Large intestine (tissue), 3 donors: Measurements from ENCODE around the gene TNRC6B. TPM values are rescaled to one million over a fixed set of nuclear protein-coding genes. Genes with fewer than 3 reads are reported as not detected.
A peak's percentile ranks its signal among the peaks of the same experiment; 100 is the strongest.
"Not testable (repeated sequence)": the region's sequence is repeated elsewhere in the genome, so short reads cannot be mapped to it uniquely, and the experiment has no call there.

Experiments
- DNase-seq, 2 donors: peaks; one replicate each; pipeline versions ENCODE4 v3.0.0 to v3.0.0-alpha.2; 2013
- H3K27ac ChIP-seq: one replicate; pipeline ENCODE4 v1.5.1; 2013; ENCODE audit warnings: low read length
- H3K27me3 ChIP-seq: 2 replicates; pipeline ENCODE4 v1.6.1; 2013; ENCODE audit warnings: low read length; ENCODE audit not compliant: control insufficient read depth, insufficient read depth
- H3K36me3 ChIP-seq: 2 replicates; pipeline ENCODE4 v1.6.1; 2013; ENCODE audit warnings: low read length; ENCODE audit not compliant: control insufficient read depth, insufficient read depth
- H3K4me1 ChIP-seq: one replicate; pipeline ENCODE4 v1.6.1; 2013; ENCODE audit warnings: low read length; ENCODE audit not compliant: control insufficient read depth, insufficient read depth
- H3K4me3 ChIP-seq: one replicate; pipeline ENCODE4 v1.5.1; 2013; ENCODE audit warnings: low read length
- H3K9me3 ChIP-seq: one replicate; pipeline ENCODE4 v1.6.1; 2013; ENCODE audit warnings: mild to moderate bottlenecking, low read depth, low read length, moderate library complexity; ENCODE audit not compliant: control insufficient read depth
- WGBS: methylation state at CpG from one replicate; pipeline ENCODE4 v1.1.5; 2013; ENCODE audit warnings: low lambda C conversion rate; ENCODE audit not compliant: insufficient coverage; 5-methylcytosine and 5-hydroxymethylcytosine counted together
- polyA plus RNA-seq: library from polyadenylated mRNA; unstranded; fragments of 120-200 nt; gene quantifications from one replicate; pipeline ENCODE4 v1.2.1, GENCODE V29; 2013

The TNRC6B gene
- polyA plus RNA-seq, 1 donor: 8.3 TPM

- H3K27ac ChIP-seq: no peak overlapping the region
- no peaks in the 10 kb centered on the region for H3K27me3 ChIP-seq
- no peaks in the 10 kb centered on the region for H3K4me1 ChIP-seq
- no peak for DNase-seq
- H3K9me3 ChIP-seq: no peaks in the 10 kb centered on the region
- no peak overlapping the region for H3K4me3 ChIP-seq
- WGBS: 96% methylated on average over 3 of the region's 5 CpGs
- H3K36me3 ChIP-seq: peaks cover 60% of the 10 kb centered on the region
Measured at GRCh38 chr22:40305625-40306024, 127.9 kb downstream of the TNRC6B start.

- Histone ChIP-seq H3K27ac (no peak overlapping the region), H3K4me3 (no peak overlapping the region), H3K4me1 (peaks cover 10% of the 10 kb centered on the region), H3K27me3 (no peaks in the 10 kb centered on the region), H3K36me3 (peaks cover 55% of the 10 kb centered on the region), H3K9me3 (no peaks in the 10 kb centered on the region)
- 100% methylated on average over 1 of the region's 6 CpGs for WGBS
- no peak for DNase-seq
Measured at GRCh38 chr22:40308999-40309573, 131.4 kb downstream of the TNRC6B start.

DNA sequence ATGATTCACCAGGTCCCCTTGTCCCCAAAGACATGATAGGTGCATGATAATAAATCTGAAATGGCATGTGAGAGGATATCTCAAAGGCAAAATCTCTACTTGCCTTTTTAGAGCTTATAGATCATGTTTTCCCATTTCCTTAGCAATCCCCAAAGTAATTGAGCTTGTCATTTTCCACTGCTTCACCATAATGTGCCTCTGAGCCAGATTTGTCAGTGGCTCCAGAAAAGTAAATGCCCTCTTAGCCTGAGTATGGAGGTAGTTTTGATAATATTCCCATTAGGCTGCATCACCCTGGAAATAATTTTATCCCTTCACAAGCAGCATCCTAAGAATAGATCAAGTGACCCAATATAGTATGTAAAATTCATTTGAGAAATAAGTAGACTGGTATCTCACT is 131.9 kb downstream of the TNRC6B start:
- DNase-seq: no peak

GRCh38 chr22:40310081-40310767 is 132.5 kb downstream of the TNRC6B start:
- H3K4me1 ChIP-seq: peaks cover 10% of the 10 kb centered on the region

More for the DNA sequence above, 131.9 kb downstream of the TNRC6B start:
- no peaks in the 10 kb centered on the region for H3K27me3 ChIP-seq
- no peaks in the 10 kb centered on the region for H3K9me3 ChIP-seq
- H3K27ac ChIP-seq: no peak overlapping the region
- H3K36me3 ChIP-seq: peaks cover 60% of the 10 kb centered on the region
- peaks cover 10% of the 10 kb centered on the region for H3K4me1 ChIP-seq
- H3K4me3 ChIP-seq: no peak overlapping the region

GRCh38 chr22:40310768-40311120 is 133.0 kb downstream of the TNRC6B start:
- Histone ChIP-seq H3K27me3 (no peaks in the 10 kb centered on the region), H3K36me3 (peaks cover 62% of the 10 kb centered on the region), H3K4me1 (peaks cover 10% of the 10 kb centered on the region), H3K9me3 (no peaks in the 10 kb centered on the region), H3K4me3 (no peak overlapping the region), H3K27ac (peak overlapping the region; percentile 6)
- no peak for DNase-seq
- WGBS: no CpG with 5 or more reads among the region's 5 CpGs

More at GRCh38 chr22:40310081-40310767, 132.5 kb downstream of the TNRC6B start:
- peak in 1 of 2 donors; percentile 39 for DNase-seq
- WGBS: 84% methylated on average over 2 of the region's 9 CpGs
- peaks cover 60% of the 10 kb centered on the region for H3K36me3 ChIP-seq
- no peak overlapping the region for H3K4me3 ChIP-seq
- H3K27ac ChIP-seq: peak overlapping the region; percentile 6
- H3K27me3 ChIP-seq: no peaks in the 10 kb centered on the region
- H3K9me3 ChIP-seq: no peaks in the 10 kb centered on the region

DNA sequence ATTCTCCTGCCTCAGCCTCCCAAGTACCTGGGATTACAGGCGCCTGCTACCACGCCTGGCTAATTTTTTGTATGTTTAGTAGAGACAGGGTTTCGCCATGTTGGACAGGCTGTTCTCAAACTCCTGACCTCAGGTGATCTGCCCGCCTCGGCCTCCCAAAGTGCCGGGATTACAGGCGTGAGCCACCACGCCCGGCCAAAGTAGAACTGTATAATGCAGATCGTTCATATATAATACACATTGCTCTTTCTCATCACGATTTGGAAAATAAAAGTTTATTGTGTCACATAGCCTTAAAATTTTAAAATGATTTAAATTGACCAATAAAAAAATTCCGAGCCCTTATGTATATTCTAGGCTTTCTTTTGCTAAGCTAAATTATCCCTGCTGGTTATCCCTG is 133.9 kb downstream of the TNRC6B start:
- not testable (repeated sequence) for H3K4me3 ChIP-seq, H3K27ac ChIP-seq, H3K27me3 ChIP-seq, H3K9me3 ChIP-seq, DNase-seq
- WGBS: 98% methylated on average over 6 of the region's 12 CpGs
- Histone ChIP-seq H3K36me3 (peaks cover 66% of the 10 kb centered on the region), H3K4me1 (peaks cover 10% of the 10 kb centered on the region)

- DNase-seq: no peak
- Histone ChIP-seq H3K36me3 (peaks cover 69% of the 10 kb centered on the region), H3K4me1 (peaks cover 10% of the 10 kb centered on the region), H3K4me3 (no peak overlapping the region), H3K9me3 (no peaks in the 10 kb centered on the region), H3K27me3 (no peaks in the 10 kb centered on the region), H3K27ac (no peak overlapping the region)
- WGBS: 82% methylated on average over 2 of the region's 2 CpGs
Measured at GRCh38 chr22:40312050-40312449, 134.3 kb downstream of the TNRC6B start.

DNA sequence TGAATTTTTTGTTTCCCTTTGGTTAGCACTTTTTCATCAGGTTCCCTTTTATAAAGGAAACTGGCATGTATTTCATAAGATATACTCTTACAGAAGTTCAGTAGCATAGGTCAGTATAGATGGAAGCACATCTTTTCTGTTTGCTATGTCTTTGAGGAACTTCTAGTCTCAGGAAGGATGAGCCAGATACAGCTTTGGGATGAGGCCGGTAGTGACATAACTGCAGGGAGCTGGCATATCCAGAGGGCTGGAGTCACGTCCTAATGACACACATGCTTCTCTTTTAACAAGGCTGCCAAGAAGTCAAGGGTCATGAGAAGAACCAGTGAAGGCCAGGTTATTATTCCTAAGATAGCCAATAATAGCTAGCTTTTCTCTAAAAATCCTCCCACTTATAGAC is 135.3 kb downstream of the TNRC6B start:
- peak in 1 of 2 donors; percentile 26 for DNase-seq
- H3K9me3 ChIP-seq: no peaks in the 10 kb centered on the region
- H3K27me3 ChIP-seq: no peaks in the 10 kb centered on the region
- no peak overlapping the region for H3K4me3 ChIP-seq
- peaks cover 10% of the 10 kb centered on the region for H3K4me1 ChIP-seq
- no peak overlapping the region for H3K27ac ChIP-seq
- peaks cover 68% of the 10 kb centered on the region for H3K36me3 ChIP-seq
- WGBS: no CpG with 5 or more reads among the region's 2 CpGs

- DNase-seq: no peak
- H3K9me3 ChIP-seq: no peaks in the 10 kb centered on the region
- H3K27me3 ChIP-seq: no peaks in the 10 kb centered on the region
- peaks cover 59% of the 10 kb centered on the region for H3K36me3 ChIP-seq
- H3K4me3 ChIP-seq: no peak overlapping the region
- no peak overlapping the region for H3K27ac ChIP-seq
- peaks cover 10% of the 10 kb centered on the region for H3K4me1 ChIP-seq
Measured at GRCh38 chr22:40314041-40314440, 136.3 kb downstream of the TNRC6B start.

DNA sequence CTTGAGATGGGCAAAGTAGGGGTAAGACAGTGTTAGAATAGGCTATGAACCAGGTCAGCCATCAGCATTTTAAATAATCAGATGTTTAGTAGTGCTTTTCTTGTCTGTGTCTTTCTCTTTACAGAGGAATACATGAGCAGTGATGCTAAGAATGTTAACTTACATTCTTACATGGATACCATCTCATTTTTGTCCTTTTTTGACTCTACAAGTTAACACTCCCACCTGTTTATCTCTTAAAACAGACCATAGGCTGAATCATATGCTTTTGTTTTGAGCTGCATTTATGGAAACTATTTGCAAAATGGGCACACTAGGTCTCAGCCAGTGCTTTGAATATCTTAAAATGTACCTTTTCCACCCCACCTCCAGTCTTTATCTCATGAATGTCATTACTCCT is 143.0 kb downstream of the TNRC6B start:
- H3K4me3 ChIP-seq: no peak overlapping the region
- no peaks in the 10 kb centered on the region for H3K9me3 ChIP-seq
- no peak for DNase-seq
- no peak overlapping the region for H3K27ac ChIP-seq
- H3K27me3 ChIP-seq: no peaks in the 10 kb centered on the region
- H3K36me3 ChIP-seq: peaks cover 60% of the 10 kb centered on the region
- no peaks in the 10 kb centered on the region for H3K4me1 ChIP-seq

- no peaks in the 10 kb centered on the region for H3K9me3 ChIP-seq
- no peak overlapping the region for H3K4me3 ChIP-seq
- no peaks in the 10 kb centered on the region for H3K4me1 ChIP-seq
- H3K36me3 ChIP-seq: peaks cover 51% of the 10 kb centered on the region
- DNase-seq: no peak
- no peaks in the 10 kb centered on the region for H3K27me3 ChIP-seq
- WGBS: 100% methylated on average over 1 of the region's 5 CpGs
- H3K27ac ChIP-seq: no peak overlapping the region
Measured at GRCh38 chr22:40322021-40322420, 144.3 kb downstream of the TNRC6B start.
